ENCODE data around the gene TNNI3. TPM values are rescaled to one million over a fixed set of nuclear protein-coding genes. Genes with fewer than 3 reads are reported as not detected.
"Not testable (repeated sequence)": the region's sequence is repeated elsewhere in the genome, so short reads cannot be mapped to it uniquely, and the experiment has no call there.

TNNI3 gene
- polyA plus RNA-seq (2012; ENCODE audit: low read depth, missing spikeins) = not detected

DNA sequence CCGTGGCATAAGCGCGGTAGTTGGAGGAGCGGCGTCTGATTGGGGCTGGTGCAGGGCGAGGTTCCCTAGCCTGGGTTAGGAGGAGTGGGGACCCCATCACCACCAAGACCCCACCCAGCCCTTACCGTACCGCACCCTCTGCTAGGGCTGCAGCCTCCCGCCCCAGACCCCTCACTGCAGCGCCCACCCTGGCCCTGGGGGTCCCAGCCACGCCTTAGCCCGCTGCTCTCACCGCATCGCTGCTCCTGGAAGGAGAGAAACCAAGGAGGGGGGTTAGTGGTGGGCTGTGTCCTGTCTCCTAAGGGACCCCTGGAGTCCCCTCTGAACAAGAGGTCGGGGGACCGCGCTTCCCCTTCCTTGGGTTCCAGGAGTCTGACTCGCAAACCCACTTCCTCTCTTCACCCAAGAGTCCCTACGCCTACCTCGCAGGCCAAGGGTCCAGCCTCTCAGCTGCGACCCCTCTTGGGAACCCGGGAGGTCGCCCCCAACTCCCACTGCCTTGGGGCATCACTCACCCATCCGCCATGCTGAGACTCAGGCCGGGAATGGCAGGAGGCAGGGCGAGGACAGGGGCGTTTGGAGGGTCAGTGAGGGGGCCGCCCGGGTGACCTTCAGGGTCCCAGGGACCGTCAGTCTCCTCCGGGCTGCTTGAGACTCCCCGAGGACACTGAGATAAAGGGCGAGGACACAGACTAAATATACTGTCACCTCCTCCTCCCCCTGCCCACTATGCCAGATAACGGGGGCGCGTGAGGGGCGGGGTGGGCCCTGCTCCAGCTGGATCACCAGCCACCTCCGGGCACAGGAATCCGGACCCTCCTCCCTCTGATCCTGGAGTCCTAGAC lies at the start of gene TNNI3:
TNNI3 (minus strand) TSS at position 669 of the 845 bp plus-strand sequence; CDS start at position 526, 143 bp downstream.
- DNase-seq (ENCODE audit: insufficient read length, low spot score) (no peak), FAIRE-seq (no peak)
- TF ChIP-seq TAF1 (IDR thresholded peaks at IDR 0.05; ENCODE audit: low read depth, low read length) (no peak), POLR2A (IDR thresholded peaks at IDR 0.05; ENCODE audit: low read depth, low read length) (no peak), SPI1 (IDR thresholded peaks at IDR 0.05; ENCODE audit: low read depth, low read length) (no peak), PAX5 (IDR thresholded peaks at IDR 0.05; ENCODE audit: insufficient read depth, low read length, severe bottlenecking) (no peak), POU2F2 (IDR thresholded peaks at IDR 0.05; ENCODE audit: low read depth, low read length) (no peak)

DNA sequence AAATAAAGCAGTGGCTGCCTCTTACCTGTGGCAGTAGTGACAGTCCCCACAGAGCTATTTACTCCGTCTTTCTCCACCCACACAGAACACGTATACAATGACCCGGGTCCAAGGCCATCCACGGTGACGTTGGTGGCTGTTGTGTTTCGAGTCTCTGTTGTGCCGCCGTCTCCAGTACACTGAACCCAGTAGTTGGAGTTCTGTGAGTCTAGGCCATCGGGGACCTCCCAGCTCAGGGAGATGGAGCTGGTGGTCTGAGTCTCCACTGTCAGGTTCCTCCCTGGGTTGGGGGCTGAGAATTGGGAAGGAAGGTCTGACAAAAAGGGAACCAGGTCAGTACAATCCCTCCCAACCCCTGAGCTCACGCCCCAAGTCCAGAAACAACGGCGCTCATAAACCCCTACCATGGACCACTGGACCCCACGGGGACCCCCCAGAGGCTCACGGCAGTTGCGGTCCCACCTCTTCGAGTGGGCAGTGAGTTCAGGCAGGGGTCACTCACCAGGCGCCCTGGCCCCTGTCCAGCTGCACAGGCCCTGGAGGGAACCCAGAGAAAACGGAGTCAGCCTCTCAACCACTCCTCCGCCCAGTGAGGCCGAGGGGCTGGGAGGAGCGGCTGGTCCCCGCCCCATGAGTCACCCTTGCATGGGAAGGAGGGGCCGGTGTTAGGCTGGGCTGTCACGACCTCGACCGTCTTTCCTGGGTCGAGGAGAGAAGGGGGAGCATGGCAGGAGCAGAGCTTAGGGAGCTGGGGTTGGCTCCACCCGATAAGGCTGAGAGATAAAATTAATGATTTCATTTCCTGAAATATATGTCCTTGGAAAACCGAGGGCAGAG lies 49.4 kb upstream of the TNNI3 start:
- DNase-seq (ENCODE audit: insufficient read length, low spot score) = no peak
- FAIRE-seq = no peak
- TF ChIP-seq TAF1 (IDR thresholded peaks at IDR 0.05; ENCODE audit: low read depth, low read length) = no peak
- no peak for TF ChIP-seq POLR2A (IDR thresholded peaks at IDR 0.05; ENCODE audit: low read depth, low read length)
- no peak for TF ChIP-seq SPI1 (IDR thresholded peaks at IDR 0.05; ENCODE audit: low read depth, low read length)
- TF ChIP-seq POLR2AphosphoS5 (IDR thresholded peaks at IDR 0.05; ENCODE audit: low read depth, low read length) = no peak
- TF ChIP-seq POU2F2 (IDR thresholded peaks at IDR 0.05; ENCODE audit: low read depth, low read length) = no peak
- no peak for TF ChIP-seq PAX5 (IDR thresholded peaks at IDR 0.05; ENCODE audit: insufficient read depth, low read length, severe bottlenecking)

DNA sequence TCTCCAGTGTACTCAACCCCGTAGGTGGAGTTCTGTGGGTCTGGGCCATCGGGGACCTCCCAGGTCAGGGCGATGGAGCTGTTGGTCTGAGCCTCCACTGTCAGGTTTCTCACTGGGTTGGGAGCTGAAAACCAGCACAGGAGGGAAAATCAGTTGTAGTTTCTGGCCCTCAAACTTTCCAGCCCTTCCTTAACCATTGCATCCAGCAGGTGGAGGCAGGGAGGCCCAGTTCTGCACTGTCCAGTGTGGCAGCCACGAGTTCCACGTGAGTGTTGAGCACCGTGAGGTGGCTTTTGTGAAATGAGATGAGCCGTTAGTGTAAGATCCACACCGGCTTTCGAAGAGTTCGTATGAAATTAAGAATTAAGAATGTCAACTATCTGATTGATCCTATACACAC lies 44.7 kb upstream of the TNNI3 start:
- not testable (repeated sequence) for DNase-seq (ENCODE audit: insufficient read length, low spot score); FAIRE-seq

DNA sequence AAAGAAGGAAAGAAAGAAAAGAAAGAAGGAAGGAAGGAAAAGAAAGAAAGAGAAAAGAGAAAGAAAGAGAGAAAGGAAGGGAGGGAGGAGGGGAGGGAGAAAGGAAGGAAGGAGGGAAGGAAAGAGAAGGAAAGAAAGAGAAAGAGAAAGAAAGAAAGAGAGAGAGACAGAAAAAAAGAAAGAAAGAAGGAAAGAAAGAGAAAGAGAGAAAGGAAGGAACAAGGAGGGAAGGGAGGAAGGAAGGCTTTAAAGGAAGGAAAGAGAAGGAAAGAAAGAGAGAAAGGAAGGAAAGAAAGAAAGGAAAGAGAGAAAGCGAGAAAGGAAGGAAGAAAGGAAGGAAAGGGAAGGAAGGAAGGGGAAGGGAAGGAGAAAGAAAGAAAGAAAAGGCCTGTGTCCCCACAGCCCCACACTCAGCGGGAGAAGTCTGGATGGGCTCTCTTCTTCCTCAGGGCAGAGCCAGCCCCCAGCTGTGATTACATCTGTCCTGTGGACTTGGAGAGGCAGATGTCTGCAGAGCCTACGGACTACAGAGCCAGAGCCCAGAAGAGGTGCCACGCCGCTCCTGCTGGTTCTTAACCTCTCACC lies 42.2 kb upstream of the TNNI3 start:
- TF ChIP-seq POLR2AphosphoS5 (IDR thresholded peaks at IDR 0.05; ENCODE audit: low read depth, low read length) (no peak), PAX5 (IDR thresholded peaks at IDR 0.05; ENCODE audit: insufficient read depth, low read length, severe bottlenecking) (no peak)
- FAIRE-seq = no peak
- no peak for DNase-seq (ENCODE audit: insufficient read length, low spot score)

DNA sequence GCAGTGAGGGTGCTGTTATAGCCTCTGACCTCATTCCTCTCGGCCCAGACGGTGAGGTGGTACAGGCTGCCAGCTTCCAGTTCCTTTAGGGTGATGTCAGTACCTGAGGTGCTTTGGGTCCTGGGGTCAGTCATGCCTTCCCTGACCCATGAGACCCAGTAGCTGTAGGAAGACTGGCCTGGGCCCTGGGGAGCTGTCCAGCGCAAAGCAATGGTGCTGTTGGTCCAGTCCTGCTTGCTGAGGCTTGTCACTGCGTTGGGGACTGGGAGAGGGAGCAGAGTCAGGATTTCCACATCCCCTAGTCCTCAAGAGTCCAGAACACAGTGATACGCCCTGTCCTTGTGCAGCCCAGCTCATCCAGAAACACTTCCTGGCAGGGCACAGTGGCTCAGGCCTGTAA lies 41.1 kb upstream of the TNNI3 start:
- TF ChIP-seq POU2F2 (IDR thresholded peaks at IDR 0.05; ENCODE audit: low read depth, low read length) (no peak), POLR2A (IDR thresholded peaks at IDR 0.05; ENCODE audit: low read depth, low read length) (no peak), TAF1 (IDR thresholded peaks at IDR 0.05; ENCODE audit: low read depth, low read length) (no peak), PAX5 (IDR thresholded peaks at IDR 0.05; ENCODE audit: insufficient read depth, low read length, severe bottlenecking) (no peak), SPI1 (IDR thresholded peaks at IDR 0.05; ENCODE audit: low read depth, low read length) (no peak), POLR2AphosphoS5 (IDR thresholded peaks at IDR 0.05; ENCODE audit: low read depth, low read length) (no peak)
- DNase-seq (ENCODE audit: insufficient read length, low spot score) (no peak), FAIRE-seq (no peak)

DNA sequence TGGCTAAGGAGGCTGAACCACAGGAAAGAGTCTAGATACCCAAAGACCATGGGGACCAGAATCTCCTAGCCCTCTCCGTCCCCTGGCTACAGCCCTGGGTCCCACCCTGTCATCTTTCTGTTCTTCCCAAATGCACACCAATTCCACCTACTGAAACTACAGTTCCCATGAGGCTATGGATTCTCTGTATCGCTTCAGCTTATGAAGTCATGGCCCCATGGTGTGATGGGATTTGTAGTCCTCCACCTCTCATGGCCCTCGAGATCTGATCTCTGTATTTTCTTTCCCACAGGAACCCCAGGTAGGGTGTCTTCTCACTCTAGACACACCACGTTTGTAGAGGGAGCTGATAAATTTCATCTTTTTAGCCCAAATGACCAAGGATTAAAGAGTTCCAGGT lies 40.0 kb upstream of the TNNI3 start:
- no peak for TF ChIP-seq PAX5 (IDR thresholded peaks at IDR 0.05; ENCODE audit: insufficient read depth, low read length, severe bottlenecking)
- TF ChIP-seq SPI1 (IDR thresholded peaks at IDR 0.05; ENCODE audit: low read depth, low read length) = no peak
- TF ChIP-seq POLR2A (IDR thresholded peaks at IDR 0.05; ENCODE audit: low read depth, low read length) = no peak
- no peak for TF ChIP-seq POLR2AphosphoS5 (IDR thresholded peaks at IDR 0.05; ENCODE audit: low read depth, low read length)
- no peak for TF ChIP-seq TAF1 (IDR thresholded peaks at IDR 0.05; ENCODE audit: low read depth, low read length)
- TF ChIP-seq POU2F2 (IDR thresholded peaks at IDR 0.05; ENCODE audit: low read depth, low read length) = no peak
- DNase-seq (ENCODE audit: insufficient read length, low spot score) = no peak
- no peak for FAIRE-seq

DNA sequence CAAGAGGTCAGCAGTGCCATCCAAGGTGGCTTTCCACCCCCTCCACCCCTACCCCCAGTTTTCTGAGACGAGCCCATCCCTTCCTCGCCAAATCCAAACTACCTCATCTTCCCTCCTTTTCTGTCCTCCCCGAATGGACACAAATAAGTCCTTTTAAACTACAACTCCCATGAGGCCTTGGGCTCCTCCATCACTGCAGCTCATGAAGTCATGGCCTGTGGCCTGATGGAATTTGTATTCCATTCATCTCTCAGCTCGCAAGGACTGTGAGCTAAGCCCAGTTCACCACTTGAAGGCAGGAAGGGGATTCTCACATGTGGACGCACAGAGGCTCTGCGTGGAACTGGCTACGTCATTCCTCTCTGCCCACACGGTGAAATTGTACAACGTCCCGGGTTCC lies 39.3 kb upstream of the TNNI3 start:
- FAIRE-seq (no peak), DNase-seq (ENCODE audit: insufficient read length, low spot score) (no peak)
- TF ChIP-seq SPI1 (IDR thresholded peaks at IDR 0.05; ENCODE audit: low read depth, low read length) (no peak), POLR2A (IDR thresholded peaks at IDR 0.05; ENCODE audit: low read depth, low read length) (no peak), TAF1 (IDR thresholded peaks at IDR 0.05; ENCODE audit: low read depth, low read length) (no peak), POLR2AphosphoS5 (IDR thresholded peaks at IDR 0.05; ENCODE audit: low read depth, low read length) (no peak), POU2F2 (IDR thresholded peaks at IDR 0.05; ENCODE audit: low read depth, low read length) (no peak), PAX5 (IDR thresholded peaks at IDR 0.05; ENCODE audit: insufficient read depth, low read length, severe bottlenecking) (no peak)

DNA sequence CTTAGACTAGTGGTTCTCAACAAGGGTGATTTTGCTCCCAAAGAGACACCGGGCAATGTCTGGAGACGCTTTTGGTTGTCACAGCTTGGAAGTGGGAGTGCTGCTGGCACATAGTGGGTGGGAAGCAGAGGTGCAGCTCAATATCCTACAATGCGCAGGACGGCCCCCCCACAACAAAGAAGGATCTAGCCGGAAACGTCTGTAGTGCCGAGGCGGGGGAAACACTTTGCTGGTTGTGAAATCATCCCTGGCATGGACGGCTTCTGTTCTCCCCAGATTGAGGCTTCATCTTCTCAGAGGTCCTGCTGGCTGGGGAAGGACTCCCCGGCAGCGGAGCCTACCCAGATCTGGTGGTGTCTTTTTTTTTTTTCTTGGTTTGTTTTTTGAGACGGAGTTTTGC lies 35.9 kb upstream of the TNNI3 start:
- TF ChIP-seq POLR2AphosphoS5 (IDR thresholded peaks at IDR 0.05; ENCODE audit: low read depth, low read length) = no peak
- TF ChIP-seq TAF1 (IDR thresholded peaks at IDR 0.05; ENCODE audit: low read depth, low read length) = no peak
- DNase-seq (ENCODE audit: insufficient read length, low spot score) = no peak
- FAIRE-seq = no peak

DNA sequence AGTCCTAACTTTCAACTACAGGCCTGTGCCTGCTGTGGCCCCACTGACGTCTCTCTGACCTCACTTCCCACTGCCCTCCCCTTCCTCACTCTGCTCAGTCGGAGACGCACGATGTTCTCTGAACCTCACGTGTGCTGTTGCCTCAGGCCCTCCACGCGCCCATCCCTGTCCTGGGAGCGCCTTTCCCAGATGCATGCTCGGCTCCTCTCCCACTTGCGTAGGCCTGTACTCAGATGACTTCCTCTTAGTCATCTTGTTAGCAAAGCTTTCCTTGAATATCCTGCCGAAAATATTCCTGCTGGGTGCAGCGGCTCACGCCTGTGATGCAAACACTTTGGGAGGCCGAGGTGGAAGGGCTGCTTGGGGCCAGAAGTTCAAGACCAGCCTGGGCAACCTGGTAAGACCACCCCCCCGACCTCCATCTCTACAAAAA lies 31.9 kb upstream of the TNNI3 start:
- TF ChIP-seq POLR2A (IDR thresholded peaks at IDR 0.05; ENCODE audit: low read depth, low read length) = no peak
- TF ChIP-seq PAX5 (IDR thresholded peaks at IDR 0.05; ENCODE audit: insufficient read depth, low read length, severe bottlenecking) = no peak
- TF ChIP-seq TAF1 (IDR thresholded peaks at IDR 0.05; ENCODE audit: low read depth, low read length) = no peak
- FAIRE-seq (no peak), DNase-seq (ENCODE audit: insufficient read length, low spot score) (no peak)

DNA sequence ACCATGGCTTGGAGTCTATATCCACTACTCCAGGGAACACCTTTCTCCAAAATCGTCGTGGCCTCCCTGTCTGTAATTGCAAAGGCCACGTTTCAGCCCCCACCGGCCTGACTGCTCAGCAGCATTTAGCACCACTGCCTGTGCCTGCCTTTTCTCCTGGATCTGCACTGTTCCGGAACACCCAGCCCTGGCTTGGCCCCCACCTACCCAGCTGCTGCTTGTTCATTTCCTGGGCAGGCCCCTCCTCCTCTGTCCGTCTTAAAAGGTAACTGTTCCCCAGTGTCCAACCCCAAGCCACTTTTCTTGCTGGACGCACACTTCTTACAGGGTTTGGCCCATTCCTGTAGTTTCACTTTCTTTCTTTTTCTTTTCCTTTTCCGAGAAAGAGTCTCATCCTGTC lies 31.1 kb upstream of the TNNI3 start:
- FAIRE-seq (no peak), DNase-seq (ENCODE audit: insufficient read length, low spot score) (no peak)
- TF ChIP-seq PAX5 (IDR thresholded peaks at IDR 0.05; ENCODE audit: insufficient read depth, low read length, severe bottlenecking) = no peak
- TF ChIP-seq POLR2AphosphoS5 (IDR thresholded peaks at IDR 0.05; ENCODE audit: low read depth, low read length) = no peak
- TF ChIP-seq SPI1 (IDR thresholded peaks at IDR 0.05; ENCODE audit: low read depth, low read length) = no peak
- no peak for TF ChIP-seq TAF1 (IDR thresholded peaks at IDR 0.05; ENCODE audit: low read depth, low read length)

Data from GM12891 (cell line).